CD4-positive, CD25-positive, alpha-beta regulatory T cell (primary cell): Measurements from ENCODE around the gene GARS1. TPM values are rescaled to one million over a fixed set of nuclear protein-coding genes. Genes with fewer than 3 reads are reported as not detected.

ENCODE experiments used
- ATAC-seq, 2 donors: fragments of 150-1000 bp; cut with Tn5 transposase; one replicate each; pipeline ENCODE4 v1.10.0; 2021; ENCODE audit warnings: low read depth in 2 of 2, moderate number of reproducible peaks in 2 of 2, moderate library complexity in 1 of 2
- DNase-seq, 3 donors: peaks; one replicate each; pipeline versions ENCODE4 v3.0.0 to v3.0.0-alpha.2; 2012 to 2022; ENCODE audit warnings: mixed read lengths in 1 of 3
- H3K27ac ChIP-seq: one replicate; pipeline ENCODE4 v1.7.0; 2013; ENCODE audit warnings: mild to moderate bottlenecking, low read length; ENCODE audit not compliant: insufficient read depth, poor library complexity, severe bottlenecking
- H3K27me3 ChIP-seq: one replicate; pipeline ENCODE4 v1.7.0; 2013; ENCODE audit warnings: low read length; ENCODE audit not compliant: control insufficient read depth, insufficient read depth
- H3K36me3 ChIP-seq: one replicate; pipeline ENCODE4 v1.7.0; 2013; ENCODE audit warnings: mild to moderate bottlenecking, low read length, moderate library complexity; ENCODE audit not compliant: control insufficient read depth, insufficient read depth
- H3K4me1 ChIP-seq: 2 replicates; pipeline ENCODE4 v1.7.0; 2013; ENCODE audit warnings: mild to moderate bottlenecking, low read length; ENCODE audit not compliant: insufficient read depth, control insufficient read depth, poor library complexity, severe bottlenecking
- H3K4me3 ChIP-seq: one replicate; pipeline ENCODE4 v1.7.0; 2013; ENCODE audit warnings: low read depth, mild to moderate bottlenecking, low read length, moderate library complexity
- H3K9me3 ChIP-seq, 2 experiments: 1 replicate in 1 of 2; 2 replicates in 1 of 2; pipeline ENCODE4 v1.7.0; 2013; ENCODE audit warnings: low read length in 2 of 2, mild to moderate bottlenecking in 1 of 2, moderate library complexity in 1 of 2; ENCODE audit not compliant: control insufficient read depth in 2 of 2
- H3K27ac Mint-ChIP-seq, 3 donors: one replicate each; pipeline ENCODE4 v1.8.0; 2020 to 2022; ENCODE audit warnings: mild to moderate bottlenecking in 3 of 3, mixed read lengths in 3 of 3, moderate library complexity in 2 of 3
- H3K27me3 Mint-ChIP-seq: one replicate; pipeline ENCODE4 v1.8.0; 2022; ENCODE audit warnings: mild to moderate bottlenecking, mixed read lengths
- H3K36me3 Mint-ChIP-seq: one replicate; pipeline ENCODE4 v1.8.0; 2020; ENCODE audit warnings: mixed read lengths
- H3K4me1 Mint-ChIP-seq, 4 donors: one replicate each; pipeline ENCODE4 v1.8.0; 2020 to 2022; ENCODE audit warnings: mixed read lengths in 4 of 4, mild to moderate bottlenecking in 1 of 4
- H3K4me3 Mint-ChIP-seq, 4 donors: one replicate each; pipeline ENCODE4 v1.8.0; 2020 to 2022; ENCODE audit warnings: mild to moderate bottlenecking in 4 of 4, mixed read lengths in 4 of 4, moderate library complexity in 3 of 4
- H3K9me3 Mint-ChIP-seq, 7 donors: one replicate each; pipeline ENCODE4 v1.8.0; 2020 to 2022; ENCODE audit warnings: mixed read lengths in 7 of 7, mild to moderate bottlenecking in 3 of 7, moderate library complexity in 2 of 7
- polyA plus RNA-seq, 4 donors: library from polyadenylated mRNA; unstranded; fragments of 300-500 nt; fragmentation: Illumina TruSeq; gene quantifications; one replicate each; pipeline ENCODE4 v1.2.3, GENCODE V29; 2021
- total RNA-seq: library from RNA; stranded (reverse); gene quantifications from one replicate; pipeline ENCODE4 v1.2.3, GENCODE V29; 2022

Gene GARS1
- total and polyA plus RNA-seq, 5 donors from 2014 or later = 76.2 to 116 (median 88.1) TPM

DNA sequence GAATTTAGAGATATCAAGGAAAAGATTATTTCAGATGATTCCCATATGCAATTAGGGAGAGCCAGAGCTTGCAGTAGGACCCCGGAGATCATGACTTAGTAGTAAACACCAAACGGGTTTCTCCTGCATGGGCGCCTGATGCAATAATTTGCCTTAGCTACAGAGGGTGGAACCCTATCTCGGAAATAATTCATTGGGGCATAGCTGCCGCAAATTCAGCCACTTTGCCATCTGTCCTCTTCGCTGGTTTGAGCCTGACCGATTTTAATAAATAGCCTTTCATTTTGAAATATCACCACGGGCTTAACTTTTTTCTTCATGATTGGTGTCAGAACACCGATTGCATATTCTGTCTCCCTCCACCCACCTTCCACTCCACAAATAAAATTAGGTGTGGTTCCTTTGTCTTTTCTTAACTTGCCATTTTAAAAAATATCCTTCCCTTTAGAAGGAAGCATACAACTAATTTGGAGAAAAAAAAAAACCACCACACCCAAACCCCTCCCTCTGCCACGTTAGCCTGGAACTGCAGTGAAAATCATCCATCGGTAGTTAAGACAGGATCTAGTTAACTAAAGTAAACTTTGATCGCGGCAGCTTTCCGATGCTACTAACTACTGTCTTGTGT lies 1.4 kb downstream of the GARS1 start:
- peak overlapping the region; percentile 95 for H3K27ac ChIP-seq
- peak overlapping the region; percentile 92 for H3K4me3 ChIP-seq
- H3K9me3 ChIP-seq = no peaks in the 10 kb centered on the region
- H3K4me3 Mint-ChIP-seq = peak overlapping the region; percentile 94 to 99 (median 99)
- H3K27me3 Mint-ChIP-seq = peaks cover 4% of the 10 kb centered on the region
- ATAC-seq (no peak), DNase-seq (peak in 1 of 3 donors; percentile 12)
- peaks cover 32% of the 10 kb centered on the region for H3K4me1 ChIP-seq
- H3K27ac Mint-ChIP-seq = peak overlapping the region; percentile 99 to 100 (median 99)
- peaks cover 23% of the 10 kb centered on the region for H3K36me3 Mint-ChIP-seq
- H3K9me3 Mint-ChIP-seq = peaks cover 0 to 1% (median 0%) of the 10 kb centered on the region in 7 donors
- peaks cover 25% of the 10 kb centered on the region for H3K36me3 ChIP-seq
- peaks cover 52 to 76% (median 66%) of the 10 kb centered on the region in 4 donors for H3K4me1 Mint-ChIP-seq
- no peaks in the 10 kb centered on the region for H3K27me3 ChIP-seq

DNA sequence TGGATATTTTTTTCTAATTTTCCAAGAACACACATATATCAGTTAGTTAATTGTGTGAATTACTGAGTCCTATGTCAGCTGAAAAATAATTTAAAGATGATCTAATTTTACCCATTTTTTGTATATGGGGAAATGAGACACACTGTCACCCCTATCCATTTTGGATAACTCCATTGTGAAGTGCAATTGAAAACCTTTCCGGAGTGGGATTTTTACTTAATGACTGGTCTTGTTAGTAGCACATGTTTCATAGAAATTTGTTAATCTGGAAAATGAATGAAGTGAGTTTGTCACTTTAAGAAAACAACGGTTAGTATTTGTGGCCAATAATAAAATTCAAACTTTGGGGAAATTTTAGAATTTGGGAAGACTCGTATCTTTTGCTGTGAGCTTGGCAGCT lies 2.0 kb downstream of the GARS1 start:
- H3K4me3 Mint-ChIP-seq = peak overlapping the region; percentile 94 to 99 (median 99)
- ATAC-seq (no peak), DNase-seq (no peak)
- Histone ChIP-seq H3K27me3 (no peaks in the 10 kb centered on the region), H3K27ac (no peak overlapping the region), H3K4me3 (peak overlapping the region; percentile 92), H3K9me3 (no peaks in the 10 kb centered on the region), H3K36me3 (peaks cover 30% of the 10 kb centered on the region), H3K4me1 (peaks cover 32% of the 10 kb centered on the region)
- H3K4me1 Mint-ChIP-seq = peaks cover 51 to 70% (median 60%) of the 10 kb centered on the region in 4 donors
- peaks cover 28% of the 10 kb centered on the region for H3K36me3 Mint-ChIP-seq
- peak overlapping the region in 2 of 3 donors; percentile 99 to 100 for H3K27ac Mint-ChIP-seq
- H3K9me3 Mint-ChIP-seq = peaks cover 0 to 1% (median 0%) of the 10 kb centered on the region in 7 donors
- H3K27me3 Mint-ChIP-seq = peaks cover 4% of the 10 kb centered on the region

DNA sequence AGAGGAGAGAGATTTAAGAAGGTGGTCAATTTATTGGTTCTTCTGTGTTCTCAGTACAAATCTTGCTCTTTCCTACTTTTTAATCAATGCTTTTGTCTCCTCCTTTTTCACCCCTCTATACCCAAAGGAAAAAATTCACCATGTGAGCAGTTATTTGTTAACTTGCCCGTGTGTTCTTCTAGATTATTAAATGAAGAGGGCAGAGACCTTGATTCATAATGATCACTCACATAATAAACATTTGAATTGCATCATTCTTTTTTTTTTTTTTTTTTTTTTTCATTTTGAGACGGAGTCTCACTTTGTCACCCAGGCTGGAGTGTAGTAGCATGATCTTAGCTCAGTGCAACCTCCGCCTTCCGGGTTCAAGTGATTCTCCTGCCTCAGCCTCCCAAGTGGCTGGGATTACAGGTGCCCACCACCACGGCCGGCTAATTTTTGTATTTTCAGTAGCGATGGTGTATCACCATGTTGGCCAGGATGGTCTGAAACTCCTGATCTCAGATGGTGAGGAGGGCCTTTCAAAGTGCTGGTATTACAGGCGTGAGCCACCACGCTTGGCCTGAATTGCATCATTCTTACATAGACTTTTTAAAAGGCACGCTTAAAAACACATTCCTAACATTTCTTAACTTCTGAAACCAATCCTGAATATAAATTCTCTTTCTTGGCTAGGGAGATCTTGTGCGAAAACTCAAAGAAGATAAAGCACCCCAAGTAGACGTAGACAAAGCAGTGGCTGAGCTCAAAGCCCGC lies 3.6 kb downstream of the GARS1 start:
- peaks cover 38% of the 10 kb centered on the region for H3K36me3 Mint-ChIP-seq
- H3K4me3 Mint-ChIP-seq = peak overlapping the region in 3 of 4 donors; percentile 42 to 69 (median 65)
- H3K27me3 ChIP-seq = no peaks in the 10 kb centered on the region
- H3K9me3 Mint-ChIP-seq = peaks cover 0 to 1% (median 0%) of the 10 kb centered on the region in 7 donors
- H3K9me3 ChIP-seq = no peaks in the 10 kb centered on the region
- no peak overlapping the region for H3K4me3 ChIP-seq
- H3K4me1 Mint-ChIP-seq = peaks cover 41 to 55% (median 50%) of the 10 kb centered on the region in 4 donors
- ATAC-seq (no peak), DNase-seq (no peak)
- H3K27ac ChIP-seq = no peak overlapping the region
- peaks cover 42% of the 10 kb centered on the region for H3K36me3 ChIP-seq
- peaks cover 4% of the 10 kb centered on the region for H3K27me3 Mint-ChIP-seq
- H3K27ac Mint-ChIP-seq = peak overlapping the region in 2 of 3 donors; percentile 19 to 63
- H3K4me1 ChIP-seq = peaks cover 32% of the 10 kb centered on the region

DNA sequence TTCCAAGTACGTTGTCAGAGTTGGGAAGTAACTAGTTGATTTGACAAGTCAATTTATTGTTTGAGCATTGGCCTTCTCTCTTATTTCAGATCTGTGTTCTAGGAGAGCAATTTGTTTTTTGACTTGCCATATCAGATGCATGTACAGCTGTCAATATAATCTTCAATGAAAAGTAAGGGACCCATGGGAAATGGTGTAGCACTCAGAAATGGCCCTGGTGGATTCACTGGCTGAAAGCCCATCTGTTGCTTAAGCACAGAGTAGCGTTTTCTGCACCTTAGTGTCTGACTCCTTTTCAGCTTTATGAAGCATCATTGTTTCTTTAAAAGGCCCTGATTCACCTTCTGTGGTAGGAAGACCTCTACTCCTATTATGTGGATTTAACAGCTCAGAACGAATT lies 10.2 kb downstream of the GARS1 start:
- no peaks in the 10 kb centered on the region for H3K9me3 Mint-ChIP-seq
- peaks cover 61% of the 10 kb centered on the region for H3K36me3 Mint-ChIP-seq
- Histone ChIP-seq H3K27me3 (no peaks in the 10 kb centered on the region), H3K36me3 (peaks cover 88% of the 10 kb centered on the region), H3K27ac (no peak overlapping the region), H3K4me3 (no peak overlapping the region), H3K4me1 (peaks cover 4% of the 10 kb centered on the region), H3K9me3 (no peaks in the 10 kb centered on the region)
- H3K4me3 Mint-ChIP-seq = no peak overlapping the region
- H3K27ac Mint-ChIP-seq = peak overlapping the region in 1 of 3 donors; percentile 29
- H3K4me1 Mint-ChIP-seq = peaks cover 13 to 27% (median 22%) of the 10 kb centered on the region in 4 donors
- no peak for ATAC-seq
- H3K27me3 Mint-ChIP-seq = no peaks in the 10 kb centered on the region
- DNase-seq = no peak

DNA sequence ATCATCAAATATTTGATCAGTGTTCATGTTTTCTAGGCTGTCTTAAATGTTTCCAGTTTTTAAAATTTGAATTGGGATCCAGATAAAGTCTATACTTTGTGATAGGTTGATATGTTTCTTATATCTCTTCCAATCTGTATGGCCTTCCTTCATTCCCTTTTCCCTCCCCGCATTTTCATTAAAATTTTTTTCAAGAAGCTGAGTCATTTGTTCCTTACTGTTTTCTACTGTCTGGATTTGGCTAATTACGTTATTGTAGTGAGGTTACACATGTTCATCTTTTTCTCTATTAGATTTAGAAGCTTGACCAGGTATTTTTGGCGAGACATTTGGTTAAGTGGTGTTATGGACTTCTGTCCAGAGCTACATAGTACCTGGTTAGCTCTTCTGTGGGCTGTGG lies 11.2 kb downstream of the GARS1 start:
- Mint-ChIP-seq H3K36me3 (peaks cover 55% of the 10 kb centered on the region), H3K4me1 (peaks cover 13 to 25% (median 17%) of the 10 kb centered on the region in 4 donors), H3K27ac (no peak overlapping the region), H3K4me3 (no peak overlapping the region), H3K27me3 (no peaks in the 10 kb centered on the region), H3K9me3 (no peaks in the 10 kb centered on the region)
- peaks cover 86% of the 10 kb centered on the region for H3K36me3 ChIP-seq
- ATAC-seq (no peak), DNase-seq (no peak)
- no peak overlapping the region for H3K27ac ChIP-seq
- peaks cover 4% of the 10 kb centered on the region for H3K4me1 ChIP-seq
- H3K4me3 ChIP-seq = no peak overlapping the region
- no peaks in the 10 kb centered on the region for H3K9me3 ChIP-seq
- H3K27me3 ChIP-seq = no peaks in the 10 kb centered on the region

DNA sequence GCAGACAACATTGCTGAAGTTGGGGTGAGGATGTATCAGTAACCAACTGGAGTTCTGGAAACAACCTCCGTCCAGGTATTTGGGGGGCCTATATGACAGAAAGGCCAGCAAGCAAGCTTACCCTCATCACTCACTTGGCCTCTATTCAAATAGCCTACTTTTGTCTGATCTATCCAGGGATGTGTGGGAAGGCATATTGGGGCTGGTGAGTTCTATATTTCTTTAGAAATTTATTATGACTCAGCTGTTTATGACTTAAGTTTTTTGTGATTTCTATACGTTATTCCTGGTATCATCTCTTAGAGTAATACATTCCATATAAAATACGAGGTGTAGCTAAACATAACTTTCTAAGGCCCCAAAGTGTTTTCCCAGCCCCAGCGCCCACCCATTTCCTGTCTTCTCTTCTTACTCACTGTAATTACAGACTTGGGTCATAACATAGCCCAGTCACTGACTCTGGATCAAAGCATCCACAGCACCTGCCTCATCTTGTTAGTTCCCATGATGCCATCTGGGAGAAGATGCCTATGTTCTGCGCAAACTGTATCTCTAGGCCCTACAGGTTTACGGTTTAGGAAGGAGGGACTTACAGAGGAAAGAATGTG lies 18.1 kb downstream of the GARS1 start:
- Mint-ChIP-seq H3K4me3 (no peak overlapping the region), H3K27me3 (no peaks in the 10 kb centered on the region), H3K27ac (peak overlapping the region; percentile 27 to 62 (median 59)), H3K36me3 (peaks cover 56% of the 10 kb centered on the region), H3K9me3 (no peaks in the 10 kb centered on the region), H3K4me1 (peaks cover 20 to 29% (median 25%) of the 10 kb centered on the region in 4 donors)
- Histone ChIP-seq H3K27ac (no peak overlapping the region), H3K9me3 (no peaks in the 10 kb centered on the region), H3K27me3 (no peaks in the 10 kb centered on the region), H3K4me1 (peaks cover 4% of the 10 kb centered on the region), H3K36me3 (peaks cover 75% of the 10 kb centered on the region), H3K4me3 (no peak overlapping the region)
- ATAC-seq = no peak
- DNase-seq = no peak

DNA sequence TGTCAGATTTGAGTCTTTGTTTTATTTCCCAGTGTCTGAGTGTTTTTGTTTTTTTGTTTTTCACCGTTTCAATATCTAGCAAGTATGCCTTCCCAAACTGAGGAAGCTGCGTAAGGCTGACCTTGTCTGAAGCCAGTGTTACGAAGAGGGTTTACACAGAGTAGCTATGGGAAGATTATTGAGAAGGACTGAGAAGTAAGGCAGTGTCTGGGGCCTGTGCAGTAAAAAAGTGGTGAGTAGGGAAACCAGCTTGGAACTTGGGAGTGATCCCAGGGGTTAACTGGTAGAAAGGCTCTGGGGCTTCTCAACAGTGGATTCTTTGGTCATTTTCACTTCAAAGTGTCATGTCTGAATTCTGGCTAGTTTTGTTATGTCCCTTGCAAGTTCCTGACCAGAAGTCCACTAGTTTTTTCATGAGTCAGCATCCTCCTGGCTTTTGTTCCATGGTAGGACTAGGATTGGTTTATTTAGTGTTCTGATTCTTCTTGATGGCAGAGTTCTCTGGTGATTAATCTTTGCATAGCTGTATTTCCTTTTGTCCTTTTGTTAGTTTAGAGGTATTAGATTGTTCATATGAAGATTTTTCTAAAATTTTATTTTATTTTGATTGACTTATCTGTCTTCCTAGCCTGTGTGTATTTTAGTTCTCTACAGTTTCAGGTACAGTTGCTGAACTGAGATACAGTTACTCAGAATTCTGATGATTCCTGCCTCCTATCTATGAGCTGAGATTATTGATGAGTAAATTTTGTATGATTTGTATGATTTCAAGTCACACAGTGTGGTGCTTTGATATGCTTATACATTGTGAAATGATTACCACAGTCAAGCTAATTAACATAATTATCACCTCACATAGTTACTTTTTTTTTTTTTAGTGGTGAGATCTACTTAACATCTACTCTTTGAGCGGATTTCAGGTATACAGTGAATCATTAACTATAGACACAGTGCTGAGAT lies 19.0 kb downstream of the GARS1 start:
- no peaks in the 10 kb centered on the region for H3K27me3 Mint-ChIP-seq
- peaks cover 56% of the 10 kb centered on the region for H3K36me3 Mint-ChIP-seq
- no peak for ATAC-seq
- H3K27ac ChIP-seq = no peak overlapping the region
- no peak overlapping the region for H3K4me3 Mint-ChIP-seq
- peak overlapping the region in 2 of 3 donors; percentile 59 to 62 for H3K27ac Mint-ChIP-seq
- H3K9me3 Mint-ChIP-seq = no peaks in the 10 kb centered on the region
- H3K36me3 ChIP-seq = peaks cover 75% of the 10 kb centered on the region
- H3K4me3 ChIP-seq = no peak overlapping the region
- no peak for DNase-seq
- no peaks in the 10 kb centered on the region for H3K27me3 ChIP-seq
- no peaks in the 10 kb centered on the region for H3K9me3 ChIP-seq
- H3K4me1 ChIP-seq = peaks cover 4% of the 10 kb centered on the region
- peaks cover 14 to 28% (median 24%) of the 10 kb centered on the region in 4 donors for H3K4me1 Mint-ChIP-seq
